HG02798 (cell line): Measurements from ENCODE around the gene EVA1C.
"Not testable (repeated sequence)": the region's sequence is repeated elsewhere in the genome, so short reads cannot be mapped to it uniquely, and the experiment has no call there.

ENCODE experiments used
- ATAC-seq: cut with Tn5 transposase; IDR thresholded peaks from one replicate; pipeline ENCODE4 v1.9.1; 2021; ENCODE audit warnings: mild to moderate bottlenecking; ENCODE audit not compliant: unreplicated experiment, poor library complexity

The EVA1C gene

DNA sequence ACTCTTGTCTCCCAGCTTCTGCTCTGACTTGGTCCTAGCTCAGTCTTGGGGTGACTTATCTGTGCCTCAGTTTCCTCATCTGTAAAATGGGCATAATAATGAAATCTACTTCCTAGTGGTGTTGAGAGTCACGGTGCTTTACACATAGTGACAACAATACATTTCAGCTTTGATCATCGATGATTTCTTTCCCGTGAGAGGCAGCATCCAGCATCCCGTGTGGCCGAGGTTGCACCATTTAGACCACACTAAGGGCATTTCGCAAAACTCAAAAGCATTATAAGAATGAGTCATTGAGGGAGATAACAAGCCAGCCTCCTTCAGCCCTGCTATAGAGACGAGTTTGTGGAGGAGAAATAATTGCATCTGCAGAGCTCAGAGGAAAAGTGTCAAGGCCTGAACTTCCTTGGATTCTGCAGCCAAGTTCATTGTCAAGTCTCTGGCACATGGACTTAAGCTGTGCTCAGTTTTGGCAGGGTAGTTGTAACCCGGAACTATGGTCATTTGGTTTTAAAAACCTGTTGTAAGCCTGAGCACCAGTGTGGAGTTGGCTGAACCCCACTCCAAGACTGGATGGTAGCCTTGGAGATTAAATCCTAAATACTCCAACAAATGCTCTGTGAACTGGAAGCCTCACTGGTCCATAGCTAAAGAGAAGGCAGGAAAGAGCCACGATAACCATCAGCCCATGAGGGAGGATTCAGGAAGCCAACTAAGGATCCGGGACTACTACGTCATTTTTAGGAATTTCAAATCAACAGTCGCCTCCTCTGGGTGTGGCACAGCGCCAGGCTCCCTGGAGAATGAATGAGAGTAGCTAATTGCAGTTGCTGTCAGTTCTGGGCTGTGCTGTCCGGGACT lies 108.6 kb downstream of the EVA1C start:
- no peak for ATAC-seq

DNA sequence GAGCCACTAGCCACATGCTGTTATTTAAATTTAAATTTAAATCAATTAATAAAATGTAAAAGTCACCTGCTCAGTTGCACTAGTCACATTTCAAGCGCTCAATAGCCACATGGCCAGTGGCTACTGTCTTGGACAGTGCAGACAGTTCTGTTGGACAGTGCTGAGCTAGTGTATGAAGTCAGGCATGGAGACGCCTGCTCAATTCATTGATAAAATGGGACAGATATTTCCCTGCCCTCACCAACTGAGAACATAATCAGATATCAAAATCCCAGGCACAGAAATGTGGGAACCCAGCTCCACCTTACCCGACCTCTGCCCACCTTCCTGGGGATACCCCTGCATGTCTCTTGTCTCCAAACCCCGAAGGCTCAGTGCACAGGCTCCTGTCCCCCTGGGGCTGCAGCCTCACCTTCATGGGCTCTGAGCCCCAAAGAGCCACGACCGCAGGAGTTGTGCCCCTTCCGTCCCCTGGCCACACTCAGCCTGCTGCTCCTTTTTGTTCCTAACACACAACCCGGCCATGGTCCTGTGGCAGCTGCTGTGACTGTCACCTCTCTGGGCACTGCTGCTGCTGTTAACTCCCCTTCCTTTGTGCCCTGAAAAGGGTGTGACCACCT lies 109.3 kb downstream of the EVA1C start:
- no peak for ATAC-seq

DNA sequence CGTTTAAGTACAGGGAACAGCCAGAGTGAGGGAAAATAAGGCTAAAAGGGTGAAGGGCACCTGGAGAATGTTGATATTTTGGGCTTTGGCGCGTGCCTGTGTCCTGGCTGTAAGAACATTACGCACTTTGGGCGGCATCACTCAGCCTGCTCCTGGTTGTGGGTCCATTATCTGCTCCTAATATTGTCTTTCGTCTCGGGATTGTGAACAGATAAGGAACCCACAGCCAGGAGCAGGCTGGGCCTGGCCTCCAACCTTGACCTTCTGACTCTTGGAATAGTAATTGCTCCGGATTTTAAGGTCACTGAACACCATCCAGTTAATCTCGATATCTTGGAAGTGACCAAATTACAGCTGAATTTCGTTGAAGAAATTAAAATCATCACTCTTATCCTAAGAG lies 111.0 kb downstream of the EVA1C start:
- no peak for ATAC-seq

DNA sequence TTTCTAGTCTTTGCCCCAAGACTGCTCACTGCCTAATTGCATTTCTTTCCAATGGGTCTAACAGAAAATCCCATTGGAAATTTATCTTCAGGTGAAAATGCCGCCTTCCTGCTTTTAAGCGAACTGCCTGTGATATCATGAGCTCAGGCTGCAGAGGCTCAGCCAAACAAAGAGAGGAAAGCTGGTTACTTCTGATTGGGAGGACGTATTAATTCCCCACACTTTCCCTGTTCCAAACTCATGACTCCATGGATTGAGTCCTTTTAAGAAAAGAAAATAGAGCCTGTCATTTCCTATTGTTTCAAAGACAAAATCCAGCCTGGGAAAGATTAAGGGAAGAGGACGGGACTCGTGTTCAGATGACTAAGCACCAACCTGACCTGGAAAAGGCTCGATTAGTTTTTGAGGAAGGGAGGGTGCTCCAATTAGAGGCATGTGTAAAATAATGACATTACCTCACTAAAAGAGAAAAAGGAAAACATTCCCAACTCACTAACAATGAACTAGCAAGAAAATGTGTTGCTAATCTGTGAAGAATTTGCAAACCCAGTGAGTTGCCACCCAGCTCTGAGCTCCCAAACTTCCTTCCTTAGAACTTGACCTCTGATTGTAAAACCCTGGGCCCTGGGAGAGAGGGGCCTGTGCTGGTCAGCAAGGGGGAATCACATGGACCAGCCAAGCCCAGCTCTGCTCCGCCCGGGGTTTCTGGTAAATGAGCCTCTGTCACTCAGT lies 111.6 kb downstream of the EVA1C start:
- no peak for ATAC-seq

DNA sequence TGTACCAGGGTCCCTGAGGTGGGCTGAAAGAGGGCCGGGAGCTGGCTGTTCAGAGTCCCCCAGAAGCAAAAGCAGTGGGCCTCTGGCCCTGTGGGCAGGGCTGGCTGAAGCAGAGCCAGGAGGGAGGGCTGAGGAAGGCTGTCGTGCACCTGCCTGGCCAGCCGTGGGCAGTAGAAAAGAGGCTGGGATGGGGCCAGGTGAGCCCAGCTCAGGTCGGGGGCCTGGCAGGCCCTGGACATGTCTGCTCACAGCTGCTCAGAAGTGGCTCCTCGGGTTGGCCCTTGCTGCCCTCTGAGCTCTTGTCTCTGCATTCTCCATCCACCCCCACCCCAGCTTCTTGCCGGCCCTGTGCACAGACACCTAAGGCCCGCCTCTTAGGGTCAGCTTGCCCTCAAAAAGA lies 112.8 kb downstream of the EVA1C start:
- ATAC-seq: no peak

DNA sequence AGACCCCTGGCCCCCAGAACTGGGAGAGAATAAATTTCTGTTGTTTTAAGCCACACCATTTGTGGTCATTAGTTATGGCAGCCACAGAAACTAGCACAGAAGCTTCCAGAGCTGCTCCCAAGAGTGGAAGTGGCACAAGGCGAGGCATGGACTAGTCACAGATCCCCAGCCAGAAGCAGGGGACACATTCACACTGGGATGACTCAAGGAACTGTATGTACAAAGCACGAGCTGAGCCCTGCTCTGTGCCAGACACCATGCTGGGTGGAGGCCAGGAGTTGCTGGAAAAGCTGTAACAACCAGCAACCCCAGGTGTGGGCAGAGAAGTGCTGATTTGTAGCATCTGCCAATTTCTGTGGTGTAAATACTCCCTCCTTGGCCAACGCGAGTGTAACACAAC lies 117.2 kb downstream of the EVA1C start:
- no peak for ATAC-seq

DNA sequence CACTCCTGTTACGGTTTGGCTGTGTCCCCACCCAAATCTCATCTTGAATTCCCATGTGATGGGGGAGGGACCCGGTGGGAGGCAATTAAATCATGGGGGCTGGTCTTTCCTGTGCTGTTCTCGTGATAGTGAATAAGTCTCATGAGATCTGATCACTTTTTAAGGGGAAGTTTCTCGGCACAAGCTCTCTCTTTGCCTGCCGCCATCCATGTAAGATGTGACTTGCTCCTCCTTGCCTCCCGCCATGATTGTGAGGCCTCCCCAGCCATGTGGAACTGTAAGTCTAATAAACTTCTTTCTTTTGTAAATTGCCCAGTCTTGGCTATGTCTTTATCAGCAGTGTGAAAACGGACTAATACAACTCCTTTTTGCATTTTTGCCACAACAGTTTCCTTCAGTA lies 118.3 kb downstream of the EVA1C start:
- ATAC-seq: not testable (repeated sequence)

DNA sequence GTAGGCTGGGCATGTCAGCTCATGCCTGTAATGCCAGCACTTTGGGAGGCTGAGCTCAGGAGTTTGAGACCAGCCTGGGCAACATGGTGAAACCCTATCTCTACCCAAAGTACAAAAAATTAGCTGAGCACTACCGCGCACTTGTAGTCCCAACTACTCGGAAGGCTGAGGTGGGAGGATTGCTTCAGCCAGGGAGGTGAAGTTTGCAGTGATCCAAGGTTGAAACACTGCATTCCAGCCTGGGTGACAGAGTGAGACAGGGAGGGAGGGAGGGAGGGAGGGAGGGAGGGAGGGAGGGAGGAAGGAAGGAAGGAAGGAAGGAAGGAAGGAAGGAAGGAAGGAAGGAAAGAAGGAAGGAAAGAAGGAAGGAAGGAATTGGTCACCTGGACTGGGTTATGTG lies 119.1 kb downstream of the EVA1C start:
- not testable (repeated sequence) for ATAC-seq

DNA sequence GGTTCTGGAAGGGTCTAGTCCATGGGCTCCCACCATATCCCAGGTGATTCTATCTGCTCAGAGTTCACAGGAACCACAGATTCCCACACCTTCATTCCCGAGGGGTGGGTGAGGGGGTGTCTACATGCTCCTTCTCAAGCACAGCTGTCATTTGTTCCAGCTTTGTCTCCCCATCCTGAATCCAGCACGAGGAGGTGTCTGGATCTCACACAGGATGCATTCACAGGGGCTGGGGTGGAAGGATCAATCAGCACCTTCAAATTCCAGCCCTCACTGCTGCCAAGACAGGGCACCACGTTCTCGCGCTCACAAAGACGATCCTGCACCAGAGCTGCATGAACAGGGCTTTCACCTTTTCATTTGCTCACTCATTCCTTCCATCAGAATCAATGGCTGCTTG lies 120.1 kb downstream of the EVA1C start:
- ATAC-seq: no peak

DNA sequence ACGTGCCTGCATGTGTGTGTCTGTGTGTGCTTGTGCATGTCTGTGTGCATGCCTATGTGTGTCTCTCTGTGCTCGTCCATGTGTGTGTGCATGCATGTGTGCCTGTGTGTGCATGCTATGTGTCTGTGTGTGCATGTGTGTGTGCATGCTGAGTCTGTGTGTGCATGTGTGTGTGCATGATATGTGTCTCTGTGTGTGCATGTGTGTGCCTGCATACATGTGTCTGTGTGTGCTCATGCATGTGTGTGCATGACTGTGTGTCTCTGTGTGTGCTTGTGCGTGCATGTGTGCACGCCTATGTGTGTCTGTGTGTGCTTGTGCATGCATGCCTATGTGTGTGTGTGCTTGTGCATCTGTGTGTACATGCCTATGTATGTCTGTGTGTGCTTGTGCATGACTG lies 120.5 kb downstream of the EVA1C start:
- no peak for ATAC-seq

DNA sequence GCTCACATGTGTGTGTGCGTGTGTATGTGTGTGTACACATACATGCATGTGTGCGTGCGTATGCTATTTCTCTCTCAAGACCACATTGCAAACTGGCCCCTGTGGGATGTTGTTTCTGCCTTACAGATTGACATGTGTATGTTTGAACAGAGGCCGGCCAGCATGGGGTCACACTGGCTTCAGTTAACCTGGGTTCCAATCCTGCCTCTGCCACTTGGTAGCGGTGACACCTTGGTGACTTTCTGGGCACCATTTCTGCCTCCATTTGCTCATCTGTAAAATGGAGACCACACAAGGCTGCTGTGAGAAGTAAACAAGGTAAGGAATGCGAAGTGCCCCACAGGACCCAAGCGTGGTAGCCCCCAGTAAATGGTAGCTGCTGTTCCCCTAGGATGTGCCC lies 121.1 kb downstream of the EVA1C start:
- no peak for ATAC-seq

DNA sequence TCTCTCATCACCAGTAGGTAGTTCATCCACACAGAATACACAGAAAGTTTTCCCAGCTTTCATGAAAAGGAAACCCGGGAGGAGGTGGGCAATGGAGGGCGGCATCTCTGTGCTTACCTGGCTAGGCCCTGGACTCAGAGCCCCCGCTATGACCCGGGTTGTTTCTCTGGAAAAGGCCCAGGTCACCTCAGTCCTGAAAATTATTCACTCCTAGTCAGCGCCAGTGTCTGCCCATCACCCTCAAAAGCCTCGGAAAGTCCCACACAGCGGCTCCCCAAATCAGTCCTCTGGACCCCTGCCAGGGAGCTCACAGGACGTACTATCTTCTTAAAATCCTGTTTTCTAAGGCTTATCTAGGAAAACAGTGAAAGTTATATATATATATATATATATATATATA lies 121.6 kb downstream of the EVA1C start:
- no peak for ATAC-seq

DNA sequence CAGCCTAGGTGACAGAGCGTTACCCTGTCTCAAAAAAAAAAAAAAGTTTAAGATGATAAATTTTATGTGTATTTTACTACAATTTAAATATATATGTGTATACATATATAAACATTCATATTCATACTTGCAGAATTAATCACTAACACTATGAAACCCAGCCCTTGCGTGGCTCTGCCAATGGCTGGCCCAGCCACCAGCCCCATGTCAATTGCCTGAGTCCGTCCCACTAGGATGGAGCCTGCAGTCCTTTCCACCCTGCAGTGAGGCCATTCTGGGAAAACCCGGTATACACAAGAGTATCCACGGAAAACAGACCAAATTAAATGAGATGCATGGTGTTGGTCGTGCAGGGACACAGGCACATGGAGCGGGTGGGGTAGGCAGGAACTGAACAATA lies 123.1 kb downstream of the EVA1C start:
- no peak for ATAC-seq

DNA sequence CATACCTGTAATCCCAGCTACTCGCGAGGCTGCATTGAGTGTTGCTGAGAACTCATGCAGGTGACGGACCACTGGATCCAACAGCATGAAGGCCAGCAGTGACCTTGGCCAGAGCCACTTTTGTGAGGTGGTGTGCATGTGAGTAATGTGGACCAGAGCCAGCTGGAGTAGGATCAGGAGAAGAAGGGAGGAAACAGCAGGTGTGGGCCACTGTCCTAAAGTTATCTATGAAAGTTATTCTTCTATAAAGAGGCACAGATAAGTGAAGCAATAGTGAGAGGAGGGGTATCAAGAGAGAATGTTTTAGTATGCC lies 125.0 kb downstream of the EVA1C start:
- no peak for ATAC-seq

DNA sequence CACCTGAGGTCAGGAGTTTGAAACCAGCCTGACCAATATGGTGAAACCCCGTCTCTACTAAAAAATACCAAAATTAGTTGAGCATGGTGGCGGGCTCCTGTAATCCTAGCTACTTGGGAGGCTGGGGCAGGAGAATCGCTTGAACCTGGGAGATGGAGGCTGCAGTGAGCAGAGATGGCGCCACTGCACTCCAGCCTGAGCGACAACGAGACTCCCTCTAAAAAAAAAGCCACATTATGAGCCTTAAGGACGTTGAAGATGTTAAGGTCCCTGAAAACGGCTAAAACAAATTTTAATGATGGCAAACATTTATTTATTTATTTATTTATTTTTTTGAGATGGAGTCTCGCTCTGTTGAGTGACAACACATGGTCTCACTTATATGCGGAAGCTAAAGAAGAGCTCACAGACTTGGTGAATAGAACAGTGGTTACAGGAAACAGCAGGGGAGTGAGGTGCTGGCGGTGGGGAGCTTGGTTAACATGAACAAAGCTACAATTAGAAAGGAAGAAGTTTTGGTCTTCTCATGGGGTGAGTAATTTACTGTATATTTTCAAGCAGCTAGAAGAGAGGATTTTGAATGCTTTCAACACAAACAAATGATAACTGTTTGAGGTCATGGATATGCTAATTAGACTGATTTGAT lies 125.8 kb downstream of the EVA1C start:
- ATAC-seq: no peak

DNA sequence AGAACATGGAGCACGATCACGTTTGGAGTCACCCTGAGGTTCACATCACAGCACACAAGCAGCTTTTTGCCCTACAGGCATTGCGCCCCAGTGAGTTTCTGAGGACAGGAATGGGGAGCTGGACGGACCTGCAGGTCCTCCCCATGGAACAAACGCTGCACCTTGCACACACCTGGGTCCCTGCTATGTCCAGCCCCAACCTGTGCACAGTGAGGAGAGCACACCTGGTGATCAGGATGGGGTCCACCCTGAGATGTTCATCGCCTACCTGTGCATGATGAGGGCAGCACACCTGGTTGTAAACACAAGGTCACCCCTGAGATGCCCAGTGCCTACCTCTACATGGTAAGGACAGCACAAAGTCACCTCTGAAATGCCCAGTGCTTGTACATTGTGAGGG lies 126.9 kb downstream of the EVA1C start:
- no peak for ATAC-seq

DNA sequence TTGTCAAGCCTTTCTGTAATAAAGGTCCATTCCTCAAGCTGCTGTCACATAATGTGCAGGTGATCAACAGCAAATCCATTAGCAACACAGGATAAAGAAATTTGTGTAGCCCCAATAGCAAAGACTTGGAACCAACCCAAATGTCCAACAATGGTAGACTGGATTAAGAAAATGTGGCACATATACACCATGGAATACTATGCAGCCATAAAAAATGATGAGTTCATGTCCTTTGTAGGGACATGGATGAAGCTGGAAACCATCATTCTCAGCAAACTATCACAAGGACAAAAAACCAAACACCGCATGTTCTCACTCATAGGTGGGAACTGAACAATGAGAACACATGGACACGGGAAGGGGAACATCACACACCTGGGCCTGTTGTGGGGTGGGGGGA lies 130.6 kb downstream of the EVA1C start:
- not testable (repeated sequence) for ATAC-seq

DNA sequence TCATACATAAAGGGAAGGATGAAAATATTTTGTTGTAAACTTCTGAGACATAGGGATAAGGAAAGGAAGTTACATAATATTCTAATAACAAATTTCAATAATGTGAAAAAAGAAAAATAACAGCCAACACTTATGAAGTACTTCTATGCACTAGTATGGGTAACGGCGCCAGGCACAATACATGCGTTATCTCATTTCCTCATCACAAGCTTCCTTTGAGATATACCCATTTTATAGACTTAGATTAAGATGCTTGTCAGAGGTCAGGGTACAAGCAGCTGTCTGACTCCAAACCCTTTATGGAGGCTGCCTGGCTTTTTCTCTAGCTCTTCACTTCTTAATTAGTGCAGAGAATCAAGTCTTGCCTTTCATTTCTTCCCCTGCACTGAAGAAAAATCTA lies 131.5 kb downstream of the EVA1C start:
- no peak for ATAC-seq

DNA sequence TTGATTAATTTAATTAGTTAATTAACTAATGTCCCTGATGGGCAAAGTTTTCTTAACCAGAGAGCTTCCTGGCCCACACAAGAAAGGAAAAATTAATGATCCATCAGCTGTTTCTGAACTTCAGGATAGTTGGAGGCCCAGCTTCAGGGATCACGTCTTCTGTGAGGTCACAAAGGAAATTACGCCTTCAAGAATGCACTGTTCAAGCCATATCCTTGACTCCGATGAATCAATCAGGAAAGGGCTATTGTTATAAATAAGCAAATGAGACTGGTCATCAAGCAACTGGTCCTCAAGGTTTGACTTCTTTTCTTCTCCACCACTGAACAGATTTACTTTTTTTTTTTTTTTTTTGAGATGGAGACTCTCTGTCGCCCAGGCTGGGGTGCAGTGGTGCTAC lies 132.2 kb downstream of the EVA1C start:
- no peak for ATAC-seq

DNA sequence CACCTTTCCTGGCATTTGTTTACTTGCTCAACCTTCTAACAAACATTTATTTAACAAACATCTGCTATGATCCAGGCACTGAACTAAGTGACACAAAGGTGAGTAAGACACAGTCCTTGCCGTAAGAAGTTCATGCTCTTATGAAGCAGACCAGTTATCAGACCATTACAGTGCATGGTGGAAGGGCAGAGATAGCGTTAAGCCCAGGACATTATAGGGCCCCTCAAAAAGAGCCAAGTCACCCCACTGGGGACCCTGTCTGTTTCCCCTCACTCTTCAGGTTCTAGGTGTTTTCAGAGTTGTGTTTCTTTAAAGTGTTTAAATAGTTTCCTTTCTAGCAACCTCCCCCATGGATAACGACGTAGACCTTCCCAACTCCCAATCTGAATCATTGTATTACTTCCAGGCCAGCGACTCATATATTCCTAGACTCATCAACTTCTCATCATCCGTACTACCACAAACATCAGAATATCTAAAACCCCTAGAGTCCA lies 133.5 kb downstream of the EVA1C start:
- no peak for ATAC-seq

DNA sequence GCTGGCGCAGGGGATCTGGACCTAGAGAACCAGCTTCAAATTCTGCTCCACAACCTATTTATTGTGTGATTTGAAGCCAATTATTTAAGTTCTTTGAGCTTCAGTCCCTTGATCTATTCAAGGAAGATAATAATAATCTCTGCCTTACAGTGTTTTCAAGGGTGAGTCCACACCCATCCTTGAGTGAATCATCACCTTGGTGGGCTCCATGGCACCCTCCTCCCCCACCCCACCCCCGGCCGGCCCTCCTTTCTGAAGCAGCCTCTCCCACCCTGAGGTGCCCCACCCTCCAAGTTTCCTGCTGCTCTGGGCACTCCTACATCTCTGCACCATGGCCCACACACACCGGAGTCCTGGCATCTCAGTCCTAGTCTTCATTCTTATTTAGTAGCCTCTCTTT lies 134.5 kb downstream of the EVA1C start:
- no peak for ATAC-seq
